A549 (cell line): ENCODE measurements around the gene FAM151A. TPM values are rescaled to one million over a fixed set of nuclear protein-coding genes. Genes with fewer than 3 reads are reported as not detected.
A peak's percentile ranks its signal among the peaks of the same experiment; 100 is the strongest.

Experiments used
- ATAC-seq, 2 experiments: fragments of 200-7000 bp in 1 of 2; fragments of >200 bp in 1 of 2; cut with Nextera tagmentation in 1 of 2; cut with Tn5 transposase in 1 of 2; 3 replicates each; pipeline versions ENCODE4 v1.8.0 to v1.9.1; 2018 to 2020; ENCODE audit warnings: mild to moderate bottlenecking in 1 of 2, moderate library complexity in 1 of 2
- CTCF ChIA-PET: fragments of 300-600 bp; sonication (Branson Sonifier 250); formaldehyde crosslinking; extraction: SDS; loops from one replicate; lab custom pipeline; 2021; ENCODE audit warnings: antibody characterized with exemption, inconsistent platforms; lab: Yijun Ruan, JAX
- POLR2A ChIA-PET: fragments of 350-600 bp; formaldehyde crosslinking; extraction: SDS; loops from one replicate; lab custom pipeline; 2021; ENCODE audit warnings: antibody characterized with exemption, inconsistent platforms; lab: Yijun Ruan, JAX
- DNase-seq, 2 experiments: peaks; one replicate each; pipeline versions ENCODE4 v3.0.0 to v3.0.0-alpha.2; 2011 to 2016; ENCODE audit warnings: low read depth in 1 of 2, low spot score in 1 of 2
- FAIRE-seq: peaks from 2 replicates; lab custom pipeline; 2011; peaks lifted over from hg19 to GRCh38; lab: Jason Lieb, UNC
- H3K27ac ChIP-seq, 2 experiments: fragments of >200 bp; sonication (Bioruptor Twin); formaldehyde crosslinking; 3 replicates each; pipeline ENCODE4 v1.5.1; 2016 to 2017
- H3K4me1 ChIP-seq: fragments of >200 bp; sonication (Bioruptor Twin); formaldehyde crosslinking; 3 replicates; pipeline ENCODE4 v1.6.1; 2016
- H3K4me2 ChIP-seq: fragments of >200 bp; sonication (Bioruptor Twin); formaldehyde crosslinking; 3 replicates; pipeline ENCODE4 v1.6.1; 2016
- H3K4me3 ChIP-seq: fragments of >200 bp; sonication (Bioruptor Twin); formaldehyde crosslinking; 3 replicates; pipeline ENCODE4 v1.5.1; 2016
- H3K9me3 ChIP-seq: fragments of >200 bp; sonication (Bioruptor Twin); formaldehyde crosslinking; 3 replicates; pipeline ENCODE4 v1.6.1; 2016
- BHLHE40 ChIP-seq: IDR thresholded peaks from 2 replicates; pipeline ENCODE4 v1.6.1; 2012; ENCODE audit warnings: low read depth, low read length, inconsistent platforms
- CBX2 ChIP-seq: fragments of 200-600 bp; sonication (generic); IDR thresholded peaks from 2 replicates; pipeline ENCODE4 v1.6.1; 2016; ENCODE audit warnings: low read depth, mild to moderate bottlenecking, borderline replicate concordance
- EHMT2 ChIP-seq: fragments of 200-600 bp; sonication (generic); IDR thresholded peaks from 2 replicates; pipeline ENCODE4 v1.6.1; 2016; ENCODE audit warnings: antibody characterized with exemption, low read depth, mild to moderate bottlenecking, moderate library complexity
- EP300 ChIP-seq, 2 experiments: fragments of >200 bp; sonication (Bioruptor Twin); formaldehyde crosslinking; IDR thresholded peaks; 2 replicates in 1 of 2; 3 replicates in 1 of 2; pipeline ENCODE4 v1.6.1; 2016 to 2017
- ESRRA ChIP-seq: fragments of 150-350 bp; IDR thresholded peaks from 2 replicates; pipeline ENCODE4 v1.6.1; 2014; ENCODE audit warnings: mild to moderate bottlenecking, low read length, borderline replicate concordance
- FOSL2 ChIP-seq, 2 experiments: fragments of 450-650 bp in 1 of 2; fragments of >200 bp in 1 of 2; sonication (Bioruptor Twin) in 1 of 2; formaldehyde crosslinking; IDR thresholded peaks; 2 replicates each; pipeline versions ENCODE4 v1.5.0 to v1.6.1; 2016 to 2020; ENCODE audit warnings: mild to moderate bottlenecking in 1 of 2, moderate library complexity in 1 of 2
- FOXS1 ChIP-seq: fragments of 250-450 bp; sonication (Bioruptor Pico); IDR thresholded peaks from 2 replicates; pipeline ENCODE4 v1.5.0; 2020; ENCODE audit warnings: mild to moderate bottlenecking, moderate library complexity
- GATA3 ChIP-seq: IDR thresholded peaks from 2 replicates; pipeline ENCODE4 v1.6.1; 2012; ENCODE audit warnings: borderline replicate concordance
- HOXA7 ChIP-seq: fragments of 250-450 bp; sonication (Bioruptor Pico); IDR thresholded peaks from 2 replicates; pipeline ENCODE4 v1.5.0; 2020; ENCODE audit warnings: mild to moderate bottlenecking, moderate library complexity
- JUNB ChIP-seq: fragments of >200 bp; sonication (Bioruptor Twin); formaldehyde crosslinking; IDR thresholded peaks from 2 replicates; pipeline ENCODE4 v1.6.1; 2016
- KDM1A ChIP-seq: fragments of 200-600 bp; sonication (generic); IDR thresholded peaks from 2 replicates; pipeline ENCODE4 v1.6.1; 2016; ENCODE audit warnings: low read depth, mild to moderate bottlenecking
- KDM5A ChIP-seq: fragments of 200-600 bp; sonication (generic); IDR thresholded peaks from 2 replicates; pipeline ENCODE4 v1.6.1; 2016; ENCODE audit warnings: antibody characterized with exemption, mild to moderate bottlenecking
- MAZ ChIP-seq: fragments of 150-350 bp; IDR thresholded peaks from 2 replicates; pipeline ENCODE4 v1.6.1; 2014; ENCODE audit warnings: antibody characterized with exemption, low read depth, low read length, borderline replicate concordance
- NFE2L2 ChIP-seq: fragments of 150-350 bp; conservative IDR thresholded peaks from 2 replicates; pipeline ENCODE4 v1.6.1; 2014; ENCODE audit warnings: low read length
- RNF2 ChIP-seq: fragments of 200-600 bp; sonication (generic); IDR thresholded peaks from 2 replicates; pipeline ENCODE4 v1.6.1; 2016; ENCODE audit warnings: low read depth, mild to moderate bottlenecking, antibody characterized with exemption, moderate library complexity, borderline replicate concordance
- SMC3 ChIP-seq: fragments of >200 bp; sonication (Bioruptor Twin); formaldehyde crosslinking; IDR thresholded peaks from 3 replicates; pipeline ENCODE4 v1.6.1; 2018; ENCODE audit warnings: inconsistent platforms
- TP53 ChIP-seq: fragments of 250-450 bp; sonication (Bioruptor Pico); IDR thresholded peaks from 2 replicates; pipeline ENCODE4 v1.5.0; 2021; ENCODE audit warnings: mild to moderate bottlenecking, moderate library complexity
- ZFP36 ChIP-seq: fragments of 450-650 bp; IDR thresholded peaks from 2 replicates; pipeline ENCODE4 v1.6.1; 2014; ENCODE audit warnings: borderline replicate concordance; ENCODE audit not compliant: partially characterized antibody
- ZNF302 ChIP-seq: fragments of 250-450 bp; sonication (Bioruptor Pico); IDR thresholded peaks from 2 replicates; pipeline ENCODE4 v1.9.0; 2021; ENCODE audit warnings: inconsistent platforms, mild to moderate bottlenecking, moderate library complexity
- WGBS: methylation state at CpG from one replicate; pipeline ENCODE4 v1.1.6; 2017; ENCODE audit errors: missing lambda C conversion rate; 5-methylcytosine and 5-hydroxymethylcytosine counted together
- polyA plus RNA-seq, 4 experiments: library from polyadenylated mRNA; depleted of rRNA in 3 of 4; stranded (reverse); fragments of >200 nt; fragmentation: RNase III in 1 of 4; extraction: RNeasy Plus Mini Kit Qiagen cat#74134 plus additional on column Dnase treatment in 1 of 4; gene quantifications; 2 replicates in 3 of 4; 3 replicates in 1 of 4; pipeline ENCODE4 v1.2.3, GENCODE V29; 2011 to 2017
- TF ChIP-seq, protein P1 (sequence below): fragments of 200-600 bp; sonication (generic); IDR thresholded peaks from 2 replicates; pipeline ENCODE4 v1.6.1; 2016; ENCODE audit warnings: antibody characterized with exemption, mild to moderate bottlenecking, moderate library complexity
- TF ChIP-seq, protein P2 (sequence below): fragments of >200 bp; sonication (Bioruptor Twin); formaldehyde crosslinking; IDR thresholded peaks from 2 replicates; pipeline ENCODE4 v1.6.1; 2016

The FAM151A gene
- polyA plus RNA-seq, 2 of the 4 experiments (the other 2 are of a cell fraction), result not detected

DNA sequence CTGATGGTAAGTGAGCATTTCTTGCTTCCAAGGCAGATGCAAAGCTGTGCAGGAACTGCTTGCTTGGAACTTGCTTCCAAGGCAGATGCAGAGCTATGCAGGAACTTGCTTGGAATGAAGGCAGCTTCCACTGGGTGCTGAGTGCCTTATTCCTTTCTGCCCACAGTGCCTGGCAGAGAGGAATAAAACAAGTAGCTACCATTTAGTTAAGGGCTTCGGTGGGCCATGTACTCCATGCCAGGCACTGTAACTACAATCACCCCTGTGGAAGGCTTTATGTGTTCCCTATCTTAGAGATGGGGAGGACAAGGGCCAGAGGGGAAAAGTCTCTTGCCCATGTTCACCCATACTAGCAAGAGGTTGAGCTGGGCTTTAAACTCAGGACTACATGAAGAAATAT, 26.6 kb upstream of the FAM151A start:
- Histone ChIP-seq H3K4me2 (peak overlapping the region; percentile 60), H3K4me3 (no peak overlapping the region), H3K9me3 (no peaks in the 10 kb centered on the region), H3K27ac (peak overlapping the region in 1 of 2 experiments; percentile 61; a peak in 2 of 6 replicates), H3K4me1 (peaks cover 18% of the 10 kb centered on the region)
- ATAC-seq, result peak in 1 of 2 experiments; percentile 56; a peak in 3 of 6 replicates
- no peak for TF ChIP-seq ESRRA
- TF ChIP-seq, protein P1, sequence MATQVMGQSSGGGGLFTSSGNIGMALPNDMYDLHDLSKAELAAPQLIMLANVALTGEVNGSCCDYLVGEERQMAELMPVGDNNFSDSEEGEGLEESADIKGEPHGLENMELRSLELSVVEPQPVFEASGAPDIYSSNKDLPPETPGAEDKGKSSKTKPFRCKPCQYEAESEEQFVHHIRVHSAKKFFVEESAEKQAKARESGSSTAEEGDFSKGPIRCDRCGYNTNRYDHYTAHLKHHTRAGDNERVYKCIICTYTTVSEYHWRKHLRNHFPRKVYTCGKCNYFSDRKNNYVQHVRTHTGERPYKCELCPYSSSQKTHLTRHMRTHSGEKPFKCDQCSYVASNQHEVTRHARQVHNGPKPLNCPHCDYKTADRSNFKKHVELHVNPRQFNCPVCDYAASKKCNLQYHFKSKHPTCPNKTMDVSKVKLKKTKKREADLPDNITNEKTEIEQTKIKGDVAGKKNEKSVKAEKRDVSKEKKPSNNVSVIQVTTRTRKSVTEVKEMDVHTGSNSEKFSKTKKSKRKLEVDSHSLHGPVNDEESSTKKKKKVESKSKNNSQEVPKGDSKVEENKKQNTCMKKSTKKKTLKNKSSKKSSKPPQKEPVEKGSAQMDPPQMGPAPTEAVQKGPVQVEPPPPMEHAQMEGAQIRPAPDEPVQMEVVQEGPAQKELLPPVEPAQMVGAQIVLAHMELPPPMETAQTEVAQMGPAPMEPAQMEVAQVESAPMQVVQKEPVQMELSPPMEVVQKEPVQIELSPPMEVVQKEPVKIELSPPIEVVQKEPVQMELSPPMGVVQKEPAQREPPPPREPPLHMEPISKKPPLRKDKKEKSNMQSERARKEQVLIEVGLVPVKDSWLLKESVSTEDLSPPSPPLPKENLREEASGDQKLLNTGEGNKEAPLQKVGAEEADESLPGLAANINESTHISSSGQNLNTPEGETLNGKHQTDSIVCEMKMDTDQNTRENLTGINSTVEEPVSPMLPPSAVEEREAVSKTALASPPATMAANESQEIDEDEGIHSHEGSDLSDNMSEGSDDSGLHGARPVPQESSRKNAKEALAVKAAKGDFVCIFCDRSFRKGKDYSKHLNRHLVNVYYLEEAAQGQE, result no peak
- no peak for TF ChIP-seq KDM1A
- TF ChIP-seq GATA3, result no peak
- TF ChIP-seq FOXS1 (CRISPR knock-in tag), result no peak
- no peak for TF ChIP-seq ZFP36
- TF ChIP-seq EHMT2, result no peak
- TF ChIP-seq FOSL2 (IDR thresholded peaks at IDR 0.05), result no peak
- no peak for TF ChIP-seq FOSL2 (CRISPR knock-in tag; IDR thresholded peaks at IDR 0.05)
- TF ChIP-seq RNF2, result no peak
- no peak for TF ChIP-seq MAZ
- CTCF ChIA-PET, result interaction anchor here (1.1 kb wide), 1 partner anchor 21 kb away, joined by 4 read pairs; no protein-coding TSS in a partner anchor
- no peak for DNase-seq
- no peak for FAIRE-seq
- POLR2A ChIA-PET, result no interaction called here
- 86% methylated on average over 1 of the region's 1 CpG for WGBS

DNA sequence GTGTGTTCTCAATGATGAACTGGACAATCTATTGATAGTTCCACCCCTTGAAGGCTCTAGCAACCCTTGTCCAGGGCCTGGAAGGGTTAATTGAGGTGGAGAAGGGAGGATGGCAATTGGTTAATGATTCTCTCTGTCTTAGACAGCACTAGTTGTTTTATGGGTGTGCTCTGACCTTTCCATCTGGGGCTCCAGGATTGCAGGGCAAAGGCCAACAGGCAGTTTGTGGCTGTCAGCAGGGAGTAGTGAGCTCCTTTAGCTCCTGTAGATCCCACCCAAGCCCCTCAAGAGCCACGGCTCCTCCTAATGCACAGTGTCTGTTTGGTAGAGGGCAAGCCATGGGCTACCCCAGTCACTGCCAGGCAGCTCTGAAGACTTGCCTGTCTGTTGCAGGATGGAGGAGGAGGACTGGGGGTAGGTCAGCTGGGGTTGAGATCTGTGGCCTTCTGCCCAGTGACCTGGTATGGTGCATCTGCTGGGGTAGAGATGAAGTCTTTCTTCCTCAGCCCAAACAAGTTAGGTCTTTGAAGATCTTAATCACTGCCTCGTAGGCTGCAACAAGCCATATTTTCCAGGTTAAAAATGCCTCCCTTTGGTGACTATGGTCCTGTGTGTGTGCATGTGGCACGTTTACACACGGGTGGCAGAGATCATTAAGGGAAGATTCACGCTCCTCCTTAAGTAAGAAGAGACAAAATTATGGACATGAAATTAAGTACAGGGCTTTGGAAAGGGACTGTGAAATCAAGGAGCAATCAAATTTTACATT, 26.0 kb upstream of the FAM151A start:
- Histone ChIP-seq H3K9me3 (peaks cover 5% of the 10 kb centered on the region; the same call in 1 of the 3 replicates), H3K4me2 (peak overlapping the region; percentile 60), H3K27ac (peak overlapping the region in 1 of 2 experiments; percentile 61; a peak in 2 of 6 replicates), H3K4me1 (peaks cover 18% of the 10 kb centered on the region), H3K4me3 (no peak overlapping the region)
- ChIA-PET POLR2A (no interaction called here), CTCF (interaction anchor here (1.1 kb wide), 1 partner anchor 21 kb away, joined by 4 read pairs; no protein-coding TSS in a partner anchor)
- WGBS, result 17% methylated on average over 4 of the region's 5 CpGs
- TF ChIP-seq HOXA7, result no peak
- TF ChIP-seq TP53, result no peak
- TF ChIP-seq BHLHE40, result no peak
- TF ChIP-seq NFE2L2, result no peak
- no peak for TF ChIP-seq JUNB
- no peak for TF ChIP-seq ESRRA
- no peak for TF ChIP-seq ZNF302 (CRISPR knock-in tag)
- TF ChIP-seq, protein P1, result no peak
- TF ChIP-seq CBX2, result no peak
- TF ChIP-seq, protein P2, sequence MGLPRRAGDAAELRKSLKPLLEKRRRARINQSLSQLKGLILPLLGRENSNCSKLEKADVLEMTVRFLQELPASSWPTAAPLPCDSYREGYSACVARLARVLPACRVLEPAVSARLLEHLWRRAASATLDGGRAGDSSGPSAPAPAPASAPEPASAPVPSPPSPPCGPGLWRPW, result no peak
- no peak for TF ChIP-seq KDM5A
- TF ChIP-seq EP300 (IDR thresholded peaks at IDR 0.05), result no peak
- TF ChIP-seq SMC3, result no peak
- DNase-seq (peak; percentile 18 to 28), FAIRE-seq (no peak), ATAC-seq (peak; percentile 54 to 85; a peak in 4 of 6 replicates)
